ENCODE measurements around the gene AR. TPM values are rescaled to one million over a fixed set of nuclear protein-coding genes. Genes with fewer than 3 reads are reported as not detected.

The AR gene
- total and polyA plus RNA-seq, 2 of the 8 experiments (the other 6 are each of a cell fraction or from before 2014, with no cell fraction given): 7.1 to 10.7 TPM

- H3K14ac ChIP-seq (ENCODE audit: insufficient read length): no peak overlapping the region
- FAIRE-seq (no peak), DNase-seq (ENCODE audit: low read depth in 1 of 2, low spot score in 2 of 2) (no peak)
- no peak overlapping the region for H3K4ac ChIP-seq (replicated peaks; ENCODE audit: insufficient read length, low read depth, low read length)
- POLR2A ChIA-PET (ENCODE audit: partially characterized antibody): no interaction called here
- no peak overlapping the region for H2BK15ac ChIP-seq (ENCODE audit: low read length)
- H3K4me2 ChIP-seq (ENCODE audit: insufficient read depth in 1 of 2, low read depth in 2 of 2, low read length in 2 of 2): no peak overlapping the region
- H3K23me2 ChIP-seq (ENCODE audit: low read depth, low read length): no peaks in the 10 kb centered on the region
- no peak overlapping the region for H2BK120ac ChIP-seq (replicated peaks; ENCODE audit: low read depth, low read length)
- no peak overlapping the region for H4K8ac ChIP-seq (ENCODE audit: extremely low read depth, insufficient read depth, low read length)
- H4K20me1 ChIP-seq (replicated peaks in 1 of 2; ENCODE audit: control insufficient read depth in 1 of 2, insufficient read depth in 2 of 2, low read length in 2 of 2): no peaks in the 10 kb centered on the region
- no peak overlapping the region for H2AK5ac ChIP-seq (ENCODE audit: low read depth, low read length)
- H3K27ac ChIP-seq (ENCODE audit: low read depth, low read length): no peak overlapping the region
- no peak overlapping the region for H3K9ac ChIP-seq (replicated peaks in 1 of 4; ENCODE audit: extremely low read depth in 1 of 4, low read depth in 3 of 4, low read length in 3 of 4)
- H3K18ac ChIP-seq (ENCODE audit: extremely low read depth, low read length): no peak overlapping the region
- no peak overlapping the region for H3K4me3 ChIP-seq (ENCODE audit: extremely low read depth in 1 of 4, insufficient read depth in 2 of 4, low read depth in 3 of 4, low read length in 4 of 4)
- no peaks in the 10 kb centered on the region for H3K4me1 ChIP-seq (replicated peaks in 1 of 4; ENCODE audit: control insufficient read depth in 3 of 4, insufficient read depth in 4 of 4, low read length in 3 of 4)
- no peaks in the 10 kb centered on the region for H3K36me3 ChIP-seq (ENCODE audit: control insufficient read depth in 2 of 4, insufficient read depth in 4 of 4, low read length in 3 of 4)
- no peak overlapping the region for H4K5ac ChIP-seq (ENCODE audit: insufficient read length, low read depth, low read length)
- H3K23ac ChIP-seq (ENCODE audit: insufficient read length): no peak overlapping the region
- H2BK5ac ChIP-seq (ENCODE audit: low read depth, low read length): no peak overlapping the region
- H3K79me2 ChIP-seq (ENCODE audit: control insufficient read depth in 1 of 2, insufficient read depth in 2 of 2, low read length in 2 of 2): no peaks in the 10 kb centered on the region
- no peak overlapping the region for H4K91ac ChIP-seq (replicated peaks; ENCODE audit: insufficient read length, low read length)
- no peaks in the 10 kb centered on the region for H3K9me3 ChIP-seq (ENCODE audit: insufficient read depth in 2 of 2, low read depth in 1 of 2, low read length in 1 of 2)
- TF ChIP-seq ASH2L (IDR thresholded peaks at IDR 0.05; ENCODE audit: low read length) (no peak), KDM4A (IDR thresholded peaks at IDR 0.05; ENCODE audit: low read depth, low read length, severe bottlenecking) (no peak), NANOG (IDR thresholded peaks at IDR 0.05; ENCODE audit: insufficient read depth, low read depth, low read length, poor library complexity, severe bottlenecking) (no peak)
- H3K27me3 ChIP-seq (replicated peaks in 1 of 4; ENCODE audit: control insufficient read depth in 3 of 4, extremely low read depth in 1 of 4, insufficient read depth in 3 of 4, low read length in 3 of 4): no peaks in the 10 kb centered on the region
- no peak overlapping the region for H2BK12ac ChIP-seq (ENCODE audit: low read depth, low read length)
- CTCF ChIA-PET (ENCODE audit: partially characterized antibody): no interaction called here
- no peak overlapping the region for H3K56ac ChIP-seq (replicated peaks; ENCODE audit: insufficient read length, low read depth, low read length)
- no peaks in the 10 kb centered on the region for H3K79me1 ChIP-seq (ENCODE audit: low read depth, low read length)
- H2AFZ ChIP-seq (ENCODE audit: low read length): no peak overlapping the region
- H2BK20ac ChIP-seq (ENCODE audit: low read length): no peak overlapping the region
Observed at GRCh38 chrX:67692246-67692645, 148.4 kb downstream of the AR start.

Measured in H1 (cell line).